ENCODE results near the gene SPATA16.

DNA sequence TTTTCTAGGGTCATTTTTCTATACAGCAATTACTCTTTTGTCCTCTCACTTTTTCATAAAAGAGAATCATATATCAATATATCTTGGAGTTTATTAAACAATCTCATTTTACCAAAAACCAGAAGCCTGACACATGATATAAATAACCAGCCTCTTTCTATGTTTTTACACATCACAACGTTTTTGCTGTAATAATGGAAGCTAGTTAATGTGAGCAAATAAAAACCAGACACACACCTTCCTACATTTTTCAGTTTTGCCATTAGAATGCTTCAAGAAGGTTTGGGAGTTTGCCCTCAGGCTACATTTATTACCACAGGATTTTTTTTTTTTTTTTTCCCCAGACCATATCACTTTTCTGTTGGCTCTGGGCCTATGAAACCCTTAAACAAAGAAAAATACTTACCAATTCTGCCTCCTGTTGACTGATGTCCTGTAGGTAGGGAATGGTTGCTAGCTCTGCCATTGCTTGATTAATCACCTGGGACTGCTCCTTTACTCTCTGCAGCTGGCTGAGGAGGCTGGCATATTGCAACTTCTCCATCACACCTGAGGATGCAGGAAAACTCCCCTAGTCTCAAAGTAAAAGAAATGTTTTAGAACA, 225.0 kb downstream of the SPATA16 start:
- no peak for TF ChIP-seq POLR2AphosphoS5 (IDR thresholded peaks at IDR 0.05; ENCODE audit: borderline replicate concordance, low read depth, low read length)
- no peak for TF ChIP-seq EZH2 (IDR thresholded peaks at IDR 0.05)
- TF ChIP-seq FOXP2 (optimal IDR thresholded peaks at IDR 0.05; ENCODE audit: control extremely low read depth, extremely low read length, insufficient read depth) = no peak
